Coronary artery (tissue), 2 donors: ENCODE data around the gene SNED1.

Source experiments
- DNase-seq: peaks from one replicate; pipeline ENCODE4 v3.0.0-alpha.2; 2017; ENCODE audit warnings: low spot score
- H3K27ac ChIP-seq, 2 donors: fragments of 200-600 bp; sonication (generic); one replicate each; pipeline ENCODE4 v1.5.1; 2016 to 2019
- H3K4me3 ChIP-seq: fragments of 200-600 bp; sonication (generic); 2 replicates; pipeline ENCODE4 v1.5.1; 2016; ENCODE audit warnings: mild to moderate bottlenecking, moderate library complexity
- TF ChIP-seq, protein P1 (sequence below): fragments of 200-600 bp; sonication (generic); IDR thresholded peaks from one replicate; pipeline ENCODE4 v1.5.1; 2019; ENCODE audit warnings: antibody characterized with exemption

The SNED1 gene

DNA sequence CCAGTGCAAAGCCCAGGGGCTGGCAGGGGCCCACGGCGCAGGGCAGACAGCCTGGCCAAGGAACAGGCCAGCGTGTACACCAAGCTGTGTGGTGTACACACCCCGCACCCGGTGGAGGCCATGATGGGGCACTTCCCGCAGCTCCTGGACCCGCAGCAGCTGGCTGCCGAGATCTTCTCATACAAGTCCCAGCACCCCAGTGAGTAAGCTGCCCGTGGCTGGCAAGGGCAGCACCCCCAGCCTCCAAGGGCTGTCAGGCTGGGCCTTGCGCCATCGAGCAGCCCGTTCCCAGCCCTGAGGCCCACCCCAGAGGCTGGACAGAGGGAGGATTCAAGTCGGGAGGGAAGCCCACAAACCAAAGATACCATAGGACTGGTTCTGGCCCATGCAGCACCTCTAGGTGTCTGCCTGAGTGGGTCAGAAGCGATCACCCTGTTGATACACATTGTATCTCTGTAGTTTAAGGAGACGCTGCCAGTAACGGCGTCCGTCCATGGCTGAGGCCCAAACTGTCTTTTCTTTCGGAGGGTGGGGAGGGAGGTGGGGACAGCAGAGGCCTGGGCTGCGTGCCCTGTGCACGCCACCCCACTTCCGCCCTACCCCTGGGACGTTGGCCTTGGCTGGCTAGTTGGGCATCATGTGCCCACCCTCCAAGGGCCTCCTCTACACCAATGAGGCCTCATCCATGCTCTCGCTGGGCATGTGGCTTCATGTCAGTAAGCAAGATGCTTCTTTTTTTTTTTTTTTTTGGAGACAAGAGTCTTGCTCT lies 120.5 kb downstream of the SNED1 start:
- TF ChIP-seq, protein P1, sequence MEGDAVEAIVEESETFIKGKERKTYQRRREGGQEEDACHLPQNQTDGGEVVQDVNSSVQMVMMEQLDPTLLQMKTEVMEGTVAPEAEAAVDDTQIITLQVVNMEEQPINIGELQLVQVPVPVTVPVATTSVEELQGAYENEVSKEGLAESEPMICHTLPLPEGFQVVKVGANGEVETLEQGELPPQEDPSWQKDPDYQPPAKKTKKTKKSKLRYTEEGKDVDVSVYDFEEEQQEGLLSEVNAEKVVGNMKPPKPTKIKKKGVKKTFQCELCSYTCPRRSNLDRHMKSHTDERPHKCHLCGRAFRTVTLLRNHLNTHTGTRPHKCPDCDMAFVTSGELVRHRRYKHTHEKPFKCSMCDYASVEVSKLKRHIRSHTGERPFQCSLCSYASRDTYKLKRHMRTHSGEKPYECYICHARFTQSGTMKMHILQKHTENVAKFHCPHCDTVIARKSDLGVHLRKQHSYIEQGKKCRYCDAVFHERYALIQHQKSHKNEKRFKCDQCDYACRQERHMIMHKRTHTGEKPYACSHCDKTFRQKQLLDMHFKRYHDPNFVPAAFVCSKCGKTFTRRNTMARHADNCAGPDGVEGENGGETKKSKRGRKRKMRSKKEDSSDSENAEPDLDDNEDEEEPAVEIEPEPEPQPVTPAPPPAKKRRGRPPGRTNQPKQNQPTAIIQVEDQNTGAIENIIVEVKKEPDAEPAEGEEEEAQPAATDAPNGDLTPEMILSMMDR = no peak
- no peak for DNase-seq
- no peak overlapping the region for H3K27ac ChIP-seq
- H3K4me3 ChIP-seq = no peak overlapping the region

- Histone ChIP-seq H3K27ac (no peak overlapping the region), H3K4me3 (no peak overlapping the region)
- TF ChIP-seq, protein P1 = no peak
- no peak for DNase-seq
Observed at GRCh38 chr2:241120440-241120839, 122.0 kb downstream of the SNED1 start.

DNA sequence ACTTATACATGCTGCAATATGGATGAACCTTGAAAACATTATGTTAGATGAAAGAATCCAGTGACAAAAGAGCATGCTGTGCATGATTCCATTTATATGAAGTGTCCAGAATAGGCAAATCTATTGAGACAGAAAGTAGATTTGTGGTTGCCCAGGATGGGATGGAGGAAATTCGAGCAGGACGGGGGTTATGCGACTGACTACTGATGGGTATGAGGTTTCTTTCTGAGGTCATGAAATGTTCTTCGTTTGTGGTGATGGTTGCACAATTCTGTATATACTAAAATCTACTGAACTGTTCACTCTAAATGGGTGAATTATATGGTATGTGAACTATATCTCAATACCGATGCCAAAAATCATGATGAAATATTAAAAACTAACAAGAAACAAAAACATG lies 122.6 kb downstream of the SNED1 start:
- DNase-seq = no peak

DNA sequence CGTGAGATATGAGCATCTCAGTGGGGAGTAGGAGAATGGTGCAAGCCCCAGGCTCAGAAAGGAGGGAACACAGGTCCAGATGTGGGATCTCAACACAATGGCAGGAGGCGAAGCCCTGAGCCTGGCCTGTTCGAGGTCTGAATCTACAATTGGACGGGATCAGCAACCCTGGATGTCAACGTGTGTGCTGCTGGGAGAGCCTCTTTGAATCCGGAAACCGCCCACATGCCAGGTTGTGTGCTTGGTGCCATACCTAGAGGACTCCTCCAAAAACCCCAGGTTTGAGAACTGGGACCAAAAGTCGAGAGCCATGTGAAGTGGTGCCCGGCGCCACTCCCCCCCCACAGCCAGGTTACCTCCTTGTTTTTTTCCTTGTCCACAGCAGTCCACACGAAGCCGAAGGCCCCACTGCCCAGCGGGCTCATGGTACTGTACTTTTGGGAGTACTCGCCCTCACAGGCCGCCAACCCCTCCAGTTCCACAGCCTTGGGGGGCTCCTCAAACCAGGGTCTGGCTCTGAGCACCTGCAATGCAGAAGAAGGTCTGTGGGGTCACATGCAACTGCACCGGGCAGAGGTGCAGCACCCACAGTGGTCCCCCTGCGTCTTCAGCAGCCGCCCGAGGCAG lies 124.1 kb downstream of the SNED1 start:
- TF ChIP-seq, protein P1 = no peak
- H3K4me3 ChIP-seq = no peak overlapping the region
- no peak overlapping the region for H3K27ac ChIP-seq
- no peak for DNase-seq

More for the DNA sequence above, 122.6 kb downstream of the SNED1 start:
- Histone ChIP-seq H3K4me3 (no peak overlapping the region), H3K27ac (no peak overlapping the region)
- TF ChIP-seq, protein P1 = no peak

DNA sequence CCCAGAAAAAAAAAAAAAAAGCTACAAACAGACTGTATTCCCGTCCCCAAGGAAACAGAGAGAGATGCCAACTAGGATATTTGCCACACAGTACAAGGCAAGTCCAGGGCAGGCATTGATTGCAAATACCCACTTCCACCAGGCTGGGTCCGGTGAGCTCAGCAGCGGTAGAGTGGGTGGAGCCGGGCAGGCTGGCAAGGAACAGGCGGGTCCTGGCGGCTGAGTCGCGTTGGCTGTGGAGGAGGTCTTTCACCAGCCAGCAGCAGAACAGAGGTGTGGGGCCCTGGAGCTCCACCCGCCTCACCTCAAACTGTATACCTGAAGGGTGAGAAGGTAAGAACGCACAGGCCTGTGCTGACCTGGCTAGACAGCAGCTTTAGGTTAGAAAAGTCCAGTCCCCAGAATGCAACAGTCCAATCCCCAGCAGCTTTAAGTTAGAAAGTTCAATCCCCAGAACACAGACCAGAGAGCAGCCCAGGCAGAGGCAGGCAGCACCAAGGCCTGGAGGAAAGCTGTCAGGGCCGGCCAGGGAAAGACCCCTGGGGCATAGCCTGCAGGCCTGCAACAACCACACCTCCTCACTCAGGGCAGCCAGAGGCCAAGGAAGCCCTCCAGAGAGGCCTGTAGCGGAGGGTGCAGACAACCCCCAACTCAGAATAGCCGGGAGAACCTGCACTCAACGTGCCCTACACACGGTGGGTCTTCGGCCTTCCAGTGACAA lies 125.6 kb downstream of the SNED1 start:
- DNase-seq = no peak
- H3K4me3 ChIP-seq = no peak overlapping the region
- no peak overlapping the region for H3K27ac ChIP-seq
- TF ChIP-seq, protein P1 = no peak

- DNase-seq = no peak
- Histone ChIP-seq H3K27ac (no peak overlapping the region), H3K4me3 (no peak overlapping the region)
- TF ChIP-seq, protein P1 = no peak
Observed at GRCh38 chr2:241125626-241126025, 127.2 kb downstream of the SNED1 start.
